NT2/D1 (cell line): ENCODE measurements around the gene RPL27A.

Experiments
- DNase-seq: peaks from one replicate; pipeline ENCODE4 v3.0.0-alpha.2; 2011; ENCODE audit warnings: low read depth, low spot score
- H3K27me3 ChIP-seq: 2 replicates; pipeline ENCODE4 v1.6.0; 2011; ENCODE audit warnings: mild to moderate bottlenecking; ENCODE audit not compliant: insufficient read length, insufficient read depth
- H3K36me3 ChIP-seq: 2 replicates; pipeline ENCODE4 v1.6.1; 2011; ENCODE audit warnings: mild to moderate bottlenecking, low read length, mixed read lengths; ENCODE audit not compliant: insufficient read depth, insufficient read length
- H3K4me1 ChIP-seq: 2 replicates; pipeline ENCODE4 v1.5.1; 2011; ENCODE audit not compliant: insufficient read depth, insufficient read length
- H3K4me3 ChIP-seq: 2 replicates; pipeline ENCODE4 v1.5.1; 2011; ENCODE audit warnings: low read depth; ENCODE audit not compliant: insufficient read length
- H3K9ac ChIP-seq: 2 replicates; pipeline ENCODE4 v1.6.0; 2011; ENCODE audit warnings: low read depth; ENCODE audit not compliant: insufficient read length
- H3K9me3 ChIP-seq: 2 replicates; pipeline ENCODE4 v1.5.1; 2011; ENCODE audit warnings: mild to moderate bottlenecking, low read length; ENCODE audit not compliant: insufficient read depth
- SUZ12 ChIP-seq: IDR thresholded peaks from 2 replicates; pipeline ENCODE4 v1.6.1; 2011; ENCODE audit not compliant: insufficient read length, insufficient read depth; ENCODE audit errors: extremely low read depth
- YY1 ChIP-seq: IDR thresholded peaks from 2 replicates; pipeline ENCODE4 v1.6.1; 2011; ENCODE audit not compliant: insufficient read length, insufficient read depth
- ZNF274 ChIP-seq: IDR thresholded peaks from 2 replicates; pipeline ENCODE4 v1.6.1; 2011; ENCODE audit warnings: mild to moderate bottlenecking, low read depth, low read length

RPL27A gene

GRCh38 chr11:8685820-8686219 lies 3.2 kb downstream of the RPL27A start:
- no peaks in the 10 kb centered on the region for H3K9me3 ChIP-seq
- peaks cover 63% of the 10 kb centered on the region for H3K36me3 ChIP-seq
- peak overlapping the region; percentile 17 for H3K9ac ChIP-seq
- no peaks in the 10 kb centered on the region for H3K4me1 ChIP-seq
- no peak overlapping the region for H3K4me3 ChIP-seq
- H3K27me3 ChIP-seq, result no peaks in the 10 kb centered on the region
- TF ChIP-seq YY1 (no peak), SUZ12 (no peak), ZNF274 (no peak)
- DNase-seq, result no peak

GRCh38 chr11:8686325-8686724 lies 3.7 kb downstream of the RPL27A start:
- Histone ChIP-seq H3K36me3 (peaks cover 67% of the 10 kb centered on the region), H3K9me3 (no peaks in the 10 kb centered on the region), H3K27me3 (no peaks in the 10 kb centered on the region), H3K4me1 (no peaks in the 10 kb centered on the region), H3K9ac (no peak overlapping the region), H3K4me3 (no peak overlapping the region)
- DNase-seq, result no peak
- no peak for TF ChIP-seq SUZ12
- TF ChIP-seq ZNF274, result no peak
- TF ChIP-seq YY1, result no peak

- Histone ChIP-seq H3K36me3 (peaks cover 82% of the 10 kb centered on the region), H3K9ac (peak overlapping the region; percentile 46), H3K27me3 (no peaks in the 10 kb centered on the region), H3K4me1 (no peaks in the 10 kb centered on the region), H3K9me3 (no peaks in the 10 kb centered on the region), H3K4me3 (peak overlapping the region; percentile 46)
- peak; percentile 92 for DNase-seq
- no peak for TF ChIP-seq SUZ12
- TF ChIP-seq ZNF274, result no peak
- no peak for TF ChIP-seq YY1
Measured at GRCh38 chr11:8688414-8689362, 6.1 kb downstream of the RPL27A start.

GRCh38 chr11:8689726-8690255 lies 7.2 kb downstream of the RPL27A start:
- no peak overlapping the region for H3K4me3 ChIP-seq
- no peak overlapping the region for H3K9ac ChIP-seq
- peaks cover 82% of the 10 kb centered on the region for H3K36me3 ChIP-seq
- no peak for DNase-seq
- H3K27me3 ChIP-seq, result no peaks in the 10 kb centered on the region
- no peaks in the 10 kb centered on the region for H3K4me1 ChIP-seq
- no peak for TF ChIP-seq YY1
- TF ChIP-seq SUZ12, result no peak
- no peak for TF ChIP-seq ZNF274
- H3K9me3 ChIP-seq, result no peaks in the 10 kb centered on the region

- Histone ChIP-seq H3K9ac (no peak overlapping the region), H3K4me1 (no peaks in the 10 kb centered on the region), H3K27me3 (no peaks in the 10 kb centered on the region), H3K36me3 (peaks cover 82% of the 10 kb centered on the region), H3K9me3 (no peaks in the 10 kb centered on the region), H3K4me3 (no peak overlapping the region)
- DNase-seq, result no peak
- TF ChIP-seq ZNF274 (no peak), SUZ12 (no peak), YY1 (no peak)
Measured at GRCh38 chr11:8690374-8691342, 8.1 kb downstream of the RPL27A start.

GRCh38 chr11:8691601-8692000 lies 9.0 kb downstream of the RPL27A start:
- H3K4me3 ChIP-seq, result no peak overlapping the region
- H3K36me3 ChIP-seq, result peaks cover 82% of the 10 kb centered on the region
- DNase-seq, result no peak
- H3K4me1 ChIP-seq, result no peaks in the 10 kb centered on the region
- no peaks in the 10 kb centered on the region for H3K27me3 ChIP-seq
- no peaks in the 10 kb centered on the region for H3K9me3 ChIP-seq
- TF ChIP-seq YY1, result no peak
- no peak for TF ChIP-seq SUZ12
- TF ChIP-seq ZNF274, result no peak
- no peak overlapping the region for H3K9ac ChIP-seq
